ENCODE results near the gene F10.

F10 gene

GRCh38 chr13:113176822-113177221, 54.2 kb downstream of the F10 start:
- DNase-seq, result no peak

- no peak for DNase-seq
Observed at GRCh38 chr13:113178070-113178895, 55.7 kb downstream of the F10 start.

GRCh38 chr13:113178896-113179167, 56.2 kb downstream of the F10 start:
- no peak for DNase-seq

GRCh38 chr13:113179374-113180230, 57.0 kb downstream of the F10 start:
- no peak for DNase-seq

- no peak for DNase-seq
Observed at GRCh38 chr13:113182046-113182445, 59.4 kb downstream of the F10 start.

GRCh38 chr13:113183450-113184129, 61.0 kb downstream of the F10 start:
- no peak for DNase-seq

GRCh38 chr13:113184568-113185440, 62.2 kb downstream of the F10 start:
- no peak for DNase-seq

GRCh38 chr13:113186061-113186900, 63.7 kb downstream of the F10 start:
- DNase-seq, result no peak

- DNase-seq, result no peak
Observed at GRCh38 chr13:113187263-113187669, 64.7 kb downstream of the F10 start.

GRCh38 chr13:113187883-113188665, 65.5 kb downstream of the F10 start:
- no peak for DNase-seq

GRCh38 chr13:113190181-113190580, 67.6 kb downstream of the F10 start:
- DNase-seq, result no peak

- no peak for DNase-seq
Observed at GRCh38 chr13:113192279-113192678, 69.7 kb downstream of the F10 start.

GRCh38 chr13:113192902-113193301, 70.3 kb downstream of the F10 start:
- DNase-seq, result no peak

- DNase-seq, result no peak
Observed at GRCh38 chr13:113195360-113195759, 72.8 kb downstream of the F10 start.

GRCh38 chr13:113196970-113197737, 74.6 kb downstream of the F10 start:
- DNase-seq, result no peak
